ENCODE results near the gene RILP. TPM values are rescaled to one million over a fixed set of nuclear protein-coding genes. Genes with fewer than 3 reads are reported as not detected.

RILP gene
- total RNA-seq, 2 experiments from 2014 or later, result 3.7 to 4.9 TPM

DNA sequence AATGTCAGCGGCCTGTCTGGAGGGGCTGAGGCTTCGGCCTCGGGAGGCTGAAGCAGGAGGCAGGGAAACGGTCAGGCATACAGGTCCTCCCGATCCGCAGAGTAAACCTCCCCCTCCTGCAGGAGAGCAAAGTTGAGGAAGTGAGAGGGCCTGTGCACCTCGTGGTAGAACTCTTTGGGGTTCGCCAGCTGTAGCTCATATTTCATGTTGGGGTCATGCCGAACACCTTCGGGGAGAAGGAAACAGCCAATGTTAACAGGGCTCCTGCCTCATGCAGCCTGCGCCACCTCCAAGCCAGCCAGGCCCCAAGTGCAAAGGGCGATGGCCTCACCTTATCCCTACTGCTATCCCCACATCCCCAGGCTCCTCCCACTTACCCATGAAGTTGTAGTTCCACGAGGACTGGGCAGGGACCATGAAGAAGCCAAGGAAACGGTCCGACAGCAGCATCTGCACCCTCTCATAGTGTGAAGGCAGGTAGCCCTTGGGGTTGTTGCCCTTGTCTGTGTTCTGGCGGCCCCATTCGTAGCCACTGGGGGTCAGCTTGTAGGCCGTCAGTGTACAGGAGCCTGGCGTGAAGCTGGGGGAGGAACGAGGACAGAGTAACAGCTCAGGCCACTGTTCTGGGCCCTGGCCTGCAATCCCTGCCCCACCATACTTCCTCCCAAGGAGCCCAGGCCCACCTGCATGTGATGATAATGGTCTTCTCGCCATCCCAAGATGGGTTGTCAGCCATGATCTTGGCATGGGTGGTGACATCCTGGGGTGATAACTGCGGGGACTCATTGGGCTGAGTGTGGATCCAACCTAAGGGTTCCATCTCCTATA lies 1.3 kb upstream of the RILP start:
- CTCF ChIA-PET, result interaction anchor here (1.2 to 2.5 kb wide), 4 partner anchors 10 to 90 kb away, joined by 3 to 7 read pairs (median 6); no protein-coding TSS in a partner anchor
- POLR2A ChIA-PET, result no interaction called here

DNA sequence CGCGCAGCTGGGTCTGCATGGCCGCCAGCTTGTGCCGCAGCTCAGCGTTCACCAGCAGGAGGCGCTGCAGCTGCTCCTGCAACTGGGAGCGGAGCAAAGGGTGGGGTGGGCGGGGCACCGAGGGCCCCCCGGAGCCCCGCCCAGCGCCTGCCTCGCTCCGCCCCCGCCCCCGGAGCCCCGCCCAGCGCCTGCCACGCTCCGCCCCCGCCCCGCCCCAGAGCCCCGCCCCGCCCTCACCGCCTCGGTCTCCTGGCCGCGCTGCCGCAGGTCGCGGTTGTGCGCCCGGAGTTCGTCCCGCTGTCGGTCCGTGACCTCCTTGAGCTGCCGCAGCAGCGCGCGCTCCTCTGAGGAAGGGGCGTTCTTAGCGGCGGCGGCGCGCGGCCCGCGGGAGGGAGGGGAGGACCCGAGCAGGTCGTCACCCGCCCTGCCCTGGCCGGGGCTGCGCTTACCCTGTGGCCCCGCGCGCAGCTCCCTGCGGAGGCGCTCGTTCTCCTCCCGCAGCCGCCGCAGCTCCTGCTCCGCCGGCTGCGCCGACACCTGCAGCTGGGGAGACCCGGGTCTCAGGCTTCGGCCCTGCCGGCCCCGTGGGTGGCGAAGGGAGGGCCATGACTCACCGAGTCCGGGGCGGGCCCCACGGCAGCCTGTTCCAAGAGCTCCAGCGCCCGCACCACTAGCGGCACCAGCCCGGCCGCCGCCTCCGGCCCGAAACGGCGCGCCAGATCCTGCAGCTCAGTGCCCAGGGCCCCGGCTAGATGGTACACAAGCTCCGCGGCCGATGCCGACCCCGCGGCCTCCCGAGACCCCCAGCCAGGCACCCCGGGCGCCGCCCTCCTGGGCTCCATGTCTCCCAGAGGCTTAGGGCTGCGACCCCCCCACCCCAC lies 463 bp downstream of the RILP start:
- CTCF ChIA-PET, result interaction anchor here (0.7 to 5.5 kb wide), 17 partner anchors 8 to 133 kb away, joined by 3 to 22 read pairs (median 6); partner anchors contain the start of genes INPP5K, SLC43A2 and WDR81
- POLR2A ChIA-PET, result interaction anchor here (0.5 to 1.9 kb wide), 3 partner anchors 68 to 1120 kb away, joined by 3 to 7 read pairs (median 5); no protein-coding TSS in a partner anchor

DNA sequence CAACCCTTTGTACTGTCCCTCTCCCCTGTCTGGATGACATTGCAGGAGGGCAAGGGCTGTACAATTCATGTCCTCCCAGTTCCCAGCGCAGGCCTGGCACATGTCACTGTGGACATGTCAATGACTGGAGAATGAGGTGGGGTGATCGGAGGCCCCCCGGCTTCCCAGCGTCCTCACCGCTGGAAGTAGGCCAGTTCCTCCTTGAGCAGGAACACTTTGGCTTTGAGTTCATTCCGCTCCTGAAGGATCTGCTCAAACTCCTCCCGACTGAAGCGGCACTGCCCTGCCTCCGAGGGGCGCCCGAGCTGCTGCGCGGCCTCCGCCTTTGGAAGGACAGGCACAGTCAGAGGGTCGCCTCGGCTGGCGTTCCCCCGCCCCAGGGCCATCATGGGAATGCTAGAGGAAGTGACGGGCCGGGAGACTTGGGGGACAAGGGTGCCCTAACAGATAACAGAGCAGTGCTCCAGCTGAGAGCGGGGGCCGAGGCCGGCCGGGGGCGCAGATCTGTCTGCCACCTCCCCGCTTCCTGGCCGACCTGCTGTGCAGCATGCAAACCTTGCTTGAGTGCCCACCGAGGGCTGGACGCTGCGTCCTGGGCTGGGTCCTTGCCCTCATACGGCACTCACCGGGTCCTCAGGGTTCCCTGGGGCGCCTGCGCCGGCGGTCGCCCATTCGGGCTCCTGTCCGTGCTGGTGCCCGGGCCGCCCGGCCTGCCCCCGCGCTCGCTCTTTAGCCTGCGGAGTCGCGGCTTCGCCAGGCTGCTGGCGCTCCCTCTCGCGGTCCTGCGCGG lies 1.3 kb downstream of the RILP start:
- ChIA-PET CTCF (interaction anchor here (0.8 to 5.5 kb wide), 14 partner anchors 9 to 132 kb away, joined by 3 to 22 read pairs (median 6); partner anchors contain the start of genes INPP5K, SLC43A2 and WDR81), POLR2A (interaction anchor here (0.6 to 1.9 kb wide), 2 partner anchors 68 to 71 kb away, joined by 5 to 7 read pairs; no protein-coding TSS in a partner anchor)

DNA sequence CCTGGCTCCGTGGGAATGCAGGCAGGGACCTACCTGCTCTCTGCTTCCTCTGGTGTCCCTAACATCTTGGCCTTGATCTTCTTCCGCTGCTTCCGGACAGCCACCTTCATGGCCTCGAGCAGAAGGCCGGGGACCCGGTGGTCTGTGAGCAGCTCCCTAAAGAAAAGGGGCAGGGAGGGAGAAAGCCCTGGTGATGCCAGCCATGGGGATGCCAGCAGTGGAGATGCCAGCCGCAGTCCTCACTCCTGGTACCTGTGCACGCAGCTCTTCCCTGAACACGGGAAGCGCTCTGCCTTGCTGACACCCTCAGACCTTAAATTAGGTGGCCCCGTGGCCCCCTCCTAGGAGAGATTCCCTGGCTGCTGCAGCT lies 1.9 kb downstream of the RILP start:
- ChIA-PET CTCF (interaction anchor here (1.0 to 5.5 kb wide), 8 partner anchors 9 to 132 kb away, joined by 3 to 22 read pairs (median 8); partner anchors contain the start of genes INPP5K and SLC43A2), POLR2A (no interaction called here)

DNA sequence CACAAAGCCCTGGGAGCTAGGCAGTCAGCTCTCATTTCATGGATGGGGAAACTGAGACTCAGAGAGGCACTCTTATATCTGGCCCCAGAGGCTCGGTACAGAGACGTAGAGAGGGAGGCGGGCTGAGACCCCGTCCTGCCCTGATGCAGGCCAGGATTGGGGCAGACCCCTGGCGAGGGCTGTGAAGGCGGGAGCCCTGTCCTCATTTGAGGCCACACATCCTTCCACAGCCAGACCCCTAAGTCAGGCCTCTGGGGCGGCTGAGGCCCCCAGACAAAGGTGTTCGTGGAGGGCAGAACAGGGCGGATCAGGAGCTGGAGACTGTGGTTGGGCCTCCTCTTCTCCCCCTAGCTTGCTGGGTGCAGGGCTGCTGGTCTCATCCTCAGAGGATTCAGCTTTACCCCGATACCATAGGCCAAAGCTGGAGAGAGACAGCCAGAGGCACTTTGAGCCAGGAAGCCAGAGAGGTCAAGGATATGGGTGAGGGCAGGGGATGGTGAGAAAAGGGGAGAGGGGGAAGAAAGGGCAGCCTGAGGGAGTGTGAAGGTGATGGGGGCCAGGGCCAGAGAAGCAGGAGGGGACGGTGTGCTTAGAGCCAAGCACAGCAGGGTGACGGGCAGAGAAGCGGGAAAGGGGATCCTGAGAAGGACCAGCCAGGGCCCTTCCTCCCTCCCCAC lies 3.3 kb downstream of the RILP start:
- CTCF ChIA-PET, result interaction anchor here (0.7 to 5.5 kb wide), 2 partner anchors 16 to 18 kb away, joined by 3 to 22 read pairs; partner anchors contain the start of gene SLC43A2
- POLR2A ChIA-PET, result no interaction called here

DNA sequence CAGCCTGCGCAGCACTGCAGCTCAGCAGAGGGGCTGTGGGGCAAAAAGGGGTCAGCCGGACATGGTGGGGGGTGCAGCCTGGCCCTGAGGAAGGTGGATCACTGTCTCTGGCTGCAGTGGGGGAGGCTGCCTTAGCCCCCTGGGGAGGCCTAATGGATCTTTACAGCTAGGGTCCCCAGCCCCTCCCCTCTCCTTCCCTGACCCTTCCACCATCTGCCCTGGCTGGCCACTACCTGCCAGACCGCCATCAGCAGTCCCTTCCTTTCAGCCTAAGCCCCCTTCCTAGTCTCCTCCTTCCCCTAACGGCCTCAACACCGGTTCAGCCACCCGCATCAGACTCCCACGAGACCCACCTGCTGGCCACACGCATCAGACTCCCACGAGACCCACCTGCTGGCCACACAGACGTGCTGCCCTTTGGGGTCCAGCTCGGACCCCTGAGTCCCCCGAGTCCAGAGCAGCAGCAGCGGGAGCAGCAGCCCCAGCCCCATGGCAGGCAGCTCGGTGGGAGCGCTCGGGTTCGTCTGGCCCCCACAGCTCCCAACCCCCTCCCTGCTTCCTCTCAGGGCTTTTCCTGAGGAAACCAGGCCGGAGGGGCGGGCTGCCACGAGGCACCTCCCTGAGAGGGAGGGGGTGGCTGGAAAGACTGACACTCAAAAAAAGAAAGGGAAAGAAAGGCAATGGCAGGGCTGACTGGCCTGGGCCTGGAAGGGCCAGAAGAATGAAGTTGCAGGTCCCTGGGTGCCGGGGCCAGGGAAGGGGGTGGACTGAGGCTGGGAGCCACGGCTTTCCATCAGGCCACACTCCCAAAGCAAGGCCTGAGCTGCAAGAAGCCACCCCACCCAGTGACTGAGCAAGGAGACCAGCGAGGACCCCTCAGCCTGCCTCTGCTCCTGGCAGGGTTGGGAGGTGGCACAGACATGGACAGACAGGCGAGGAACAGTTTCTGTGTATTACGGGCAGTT lies 4.2 kb downstream of the RILP start, which contains the start of gene SCARF1:
TSS of gene SCARF1 (minus strand) at position 526 of the 965 bp plus-strand sequence. CDS start at position 491, 35 bp downstream.
- ChIA-PET POLR2A (no interaction called here), CTCF (interaction anchor here (0.7 to 5.5 kb wide), 3 partner anchors 15 to 24 kb away, joined by 3 to 22 read pairs (median 5); partner anchors contain the start of gene SLC43A2)

DNA sequence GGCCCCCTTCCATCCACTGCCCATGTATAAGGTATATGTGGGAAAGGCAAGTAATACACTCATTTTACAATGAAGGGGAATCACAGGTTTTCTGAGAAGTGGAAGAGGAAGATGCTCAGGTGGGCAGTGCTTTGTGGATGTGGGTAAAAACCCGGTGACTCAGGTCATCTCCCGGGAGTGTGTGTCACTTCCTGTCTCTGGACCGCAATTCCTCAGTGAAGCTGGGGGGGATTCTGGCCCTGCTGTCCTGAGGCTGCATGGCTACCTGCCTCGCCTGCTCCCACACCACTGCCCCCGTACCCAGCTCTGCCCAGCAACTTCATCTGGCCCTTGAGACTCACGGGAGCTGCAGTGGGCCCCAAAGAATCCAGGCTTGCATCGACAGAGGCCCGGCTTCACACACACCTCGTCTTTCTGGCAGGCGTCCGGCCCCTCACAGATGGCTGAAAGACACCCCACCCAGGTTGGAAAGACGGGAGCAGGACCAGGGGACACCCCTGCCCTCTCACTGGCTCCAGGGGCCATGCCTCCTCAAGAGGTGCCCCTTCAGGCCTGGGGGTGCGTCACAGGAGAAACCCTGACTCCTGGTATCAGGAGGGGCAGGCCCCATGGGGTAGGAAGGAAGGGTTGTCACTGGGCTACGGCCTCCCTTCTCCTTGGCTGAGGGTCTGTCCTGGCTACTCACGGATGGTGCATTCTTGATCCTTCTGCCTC lies 5.0 kb downstream of the RILP start:
- POLR2A ChIA-PET, result interaction anchor here (0.7 kb wide), 1 partner anchor 280 kb away, joined by 3 read pairs; no protein-coding TSS in a partner anchor
- CTCF ChIA-PET, result interaction anchor here (2.1 to 5.5 kb wide), 2 partner anchors 16 to 25 kb away, joined by 5 to 22 read pairs; partner anchors contain the start of gene SLC43A2

DNA sequence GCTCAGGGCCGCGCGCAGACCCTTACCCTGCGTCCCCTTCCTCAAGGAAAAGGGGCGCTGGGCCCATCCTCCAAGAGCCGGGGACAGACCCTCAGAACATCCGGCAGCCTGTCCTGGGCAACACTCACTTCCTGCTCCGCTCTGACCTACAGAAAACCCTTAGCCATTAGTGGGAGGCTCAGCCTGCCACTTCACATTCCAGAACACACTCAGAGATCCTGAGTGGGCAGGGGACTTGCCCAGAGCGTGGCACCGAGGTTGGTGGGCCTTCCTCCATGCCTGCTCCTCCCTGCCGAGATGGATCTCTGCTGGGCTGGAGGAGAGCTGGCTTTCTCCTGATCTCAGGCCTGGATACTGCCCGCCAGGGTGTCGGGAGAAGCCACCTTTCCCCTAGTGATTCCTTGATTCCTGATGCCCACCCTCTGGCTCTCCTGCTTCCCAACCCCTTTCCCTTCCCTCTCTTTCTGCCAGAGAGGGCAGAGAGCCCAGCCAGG lies 5.6 kb downstream of the RILP start:
- ChIA-PET POLR2A (no interaction called here), CTCF (interaction anchor here (1.2 to 2.1 kb wide), 2 partner anchors 26 to 83 kb away, joined by 3 to 5 read pairs; no protein-coding TSS in a partner anchor)

DNA sequence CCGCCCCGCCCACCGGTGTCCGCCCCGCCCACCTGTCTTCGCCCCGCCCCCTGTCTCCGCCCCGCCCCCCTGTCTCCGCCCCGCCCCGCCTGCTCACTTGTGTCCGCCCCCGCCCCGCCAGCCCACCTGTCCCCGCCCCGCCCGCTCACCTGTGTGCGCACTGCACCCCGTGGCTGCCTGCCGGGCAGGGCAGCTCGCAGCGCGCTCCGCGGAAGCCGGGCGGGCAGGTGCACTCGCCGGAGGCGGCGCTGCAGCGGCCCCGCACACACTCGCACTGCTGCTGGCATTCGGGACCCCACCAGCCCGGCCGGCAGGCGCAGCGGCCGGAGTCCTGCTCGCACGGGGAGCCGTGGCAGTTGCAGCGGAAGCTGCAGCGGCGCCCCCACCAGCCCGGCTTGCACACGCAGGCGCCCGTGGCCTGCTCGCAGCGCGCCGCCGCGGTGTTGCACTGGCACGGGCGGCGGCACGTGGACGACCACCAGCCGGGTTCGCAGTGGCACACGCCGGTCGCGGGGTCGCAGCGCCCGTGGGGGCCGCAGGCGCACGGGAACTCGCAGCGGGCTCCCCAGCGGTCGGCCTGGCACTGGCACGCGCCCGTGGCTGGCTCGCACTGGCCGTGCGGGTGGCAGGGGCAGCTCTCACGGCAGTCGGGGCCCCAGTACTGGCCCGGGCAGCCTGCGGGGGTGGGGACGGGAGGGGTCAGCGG lies 6.2 kb downstream of the RILP start:
- ChIA-PET CTCF (interaction anchor here (1.2 to 2.1 kb wide), 2 partner anchors 26 to 82 kb away, joined by 3 to 5 read pairs; no protein-coding TSS in a partner anchor), POLR2A (no interaction called here)

DNA sequence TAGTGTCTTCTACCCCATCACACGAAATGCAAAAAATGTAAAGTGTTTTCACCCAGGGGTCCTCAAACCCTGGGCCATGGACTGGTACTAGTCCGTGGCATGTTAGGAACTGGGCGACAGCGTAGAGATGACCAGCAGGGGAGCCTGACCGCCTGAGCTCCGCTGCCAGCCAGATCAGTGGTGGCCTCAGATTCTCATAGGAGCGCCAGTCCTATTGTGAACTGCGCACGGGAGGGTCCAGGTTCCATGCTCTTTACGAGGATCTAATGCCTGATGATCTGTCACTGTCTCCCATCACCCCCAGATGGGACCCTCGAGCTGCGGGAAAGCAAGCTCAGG lies 8.6 kb downstream of the RILP start:
- POLR2A ChIA-PET, result no interaction called here

DNA sequence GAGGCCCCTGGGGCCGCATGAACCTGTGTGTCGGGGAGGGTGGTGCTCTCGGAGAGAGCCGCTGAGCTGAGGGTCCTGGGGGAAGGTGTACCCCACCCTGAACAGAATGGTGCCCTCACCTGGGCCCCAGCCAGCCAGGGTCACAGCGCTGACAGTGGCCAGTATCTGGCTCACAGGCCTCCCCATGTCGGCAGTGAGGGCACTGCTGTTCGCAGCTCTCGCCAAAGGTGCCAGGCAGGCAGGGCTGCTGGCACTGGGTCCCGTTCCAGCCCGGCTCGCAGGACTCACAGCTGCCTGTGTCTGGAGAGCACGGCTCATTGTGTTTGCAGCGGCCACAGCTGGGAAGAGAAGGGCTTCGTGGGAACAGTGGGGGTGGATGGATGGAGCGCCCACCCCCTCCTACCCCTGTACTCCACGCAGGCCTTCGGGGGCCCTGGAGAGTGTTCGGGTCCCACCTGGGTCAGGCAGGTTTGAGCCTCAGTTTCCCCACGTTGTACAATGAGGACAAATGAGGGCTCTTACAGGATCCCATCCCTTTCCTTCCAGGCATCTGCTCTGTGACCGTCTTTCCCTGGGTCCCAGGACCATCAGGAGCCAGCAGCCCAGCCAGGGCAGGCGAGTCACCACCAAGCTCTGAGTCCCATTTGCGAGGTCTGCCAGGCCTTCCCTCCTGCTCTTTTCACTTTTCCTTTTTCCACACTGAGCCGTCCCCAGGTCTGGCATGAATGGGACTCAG lies 9.2 kb downstream of the RILP start:
- ChIA-PET CTCF (interaction anchor here (1.0 to 3.4 kb wide), 3 partner anchors 9 to 66 kb away, joined by 3 to 26 read pairs (median 4); partner anchors contain the start of genes RILP and SLC43A2), POLR2A (interaction anchor here (0.5 kb wide), 1 partner anchor 130 kb away, joined by 4 read pairs; no protein-coding TSS in a partner anchor)

More for the DNA sequence above, 8.6 kb downstream of the RILP start:
- CTCF ChIA-PET, result interaction anchor here (1.0 to 3.4 kb wide), 3 partner anchors 9 to 66 kb away, joined by 3 to 26 read pairs (median 4); partner anchors contain the start of genes RILP and SLC43A2

DNA sequence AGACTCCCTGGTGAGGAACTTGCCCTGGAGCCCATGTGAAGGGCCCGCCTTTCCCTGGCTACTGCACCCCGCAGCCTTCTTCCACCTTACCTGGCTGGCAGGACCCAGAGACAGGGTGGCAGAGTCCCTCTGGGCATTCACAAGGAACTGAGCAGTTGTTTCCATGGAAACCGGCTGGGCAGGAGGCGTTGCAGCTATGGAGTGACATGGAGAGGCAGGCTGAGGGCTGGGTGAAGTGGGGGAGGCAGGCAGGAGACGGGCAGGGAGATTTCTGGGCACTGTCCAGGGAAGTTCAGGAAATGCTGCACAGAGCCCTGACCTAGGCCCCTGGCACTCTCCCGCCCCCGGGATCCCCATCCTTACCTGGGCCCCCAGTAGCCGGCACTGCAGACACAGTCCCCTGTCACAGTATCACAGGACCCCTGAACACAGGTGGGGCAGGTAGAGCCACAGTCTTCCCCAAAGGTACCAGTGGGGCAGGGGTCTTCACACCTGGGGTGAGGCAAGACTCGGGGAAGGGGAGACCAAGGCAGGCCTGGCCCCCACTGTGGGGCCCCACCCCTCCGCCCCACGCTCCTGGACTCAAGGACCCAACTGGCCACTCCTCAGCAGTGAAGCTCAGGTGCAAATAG lies 10.0 kb downstream of the RILP start:
- POLR2A ChIA-PET, result interaction anchor here (0.6 kb wide), 1 partner anchor 193 kb away, joined by 3 read pairs; no protein-coding TSS in a partner anchor
- CTCF ChIA-PET, result interaction anchor here (1.5 to 3.4 kb wide), 2 partner anchors 10 to 65 kb away, joined by 4 to 26 read pairs; partner anchors contain the start of gene SLC43A2

DNA sequence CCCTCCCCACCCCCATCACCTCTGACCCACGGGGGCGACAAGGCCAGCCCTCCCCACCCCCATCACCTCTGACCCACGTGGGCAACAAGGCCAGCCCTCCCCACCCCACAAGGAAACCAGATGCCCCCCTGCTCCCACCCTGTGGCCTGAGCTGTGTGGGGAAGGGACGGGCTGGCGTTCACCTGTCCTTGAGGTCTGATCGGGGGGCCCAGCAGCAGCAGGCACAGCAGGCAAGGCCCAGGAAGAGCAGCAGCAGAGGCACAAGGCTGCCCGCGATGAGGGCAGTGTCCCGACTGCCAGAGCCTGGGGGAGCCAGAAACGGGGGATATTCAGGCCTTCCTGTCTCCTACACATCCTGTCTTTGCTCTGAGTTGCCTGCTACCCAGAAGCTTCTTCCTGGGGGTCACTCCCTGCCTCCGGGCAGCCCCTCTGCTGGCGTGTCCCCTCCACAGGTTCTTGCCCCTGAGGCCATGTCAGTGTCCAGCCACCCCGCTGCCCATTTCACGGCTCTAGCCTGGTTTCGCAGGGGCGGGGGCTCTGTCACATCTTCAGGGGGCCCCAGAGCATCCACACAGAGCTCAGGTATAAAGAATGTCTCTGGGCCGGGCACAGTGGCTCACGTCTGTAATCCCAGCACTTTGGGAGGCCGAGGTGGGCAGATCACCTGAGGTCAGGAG lies 10.9 kb downstream of the RILP start:
- ChIA-PET CTCF (interaction anchor here (1.6 to 3.4 kb wide), 2 partner anchors 9 to 10 kb away, joined by 7 to 26 read pairs; partner anchors contain the start of genes RILP and SLC43A2), POLR2A (interaction anchor here (0.6 kb wide), 1 partner anchor 192 kb away, joined by 3 read pairs; no protein-coding TSS in a partner anchor)
